ENCODE data around the gene STK32A.
"Not testable (repeated sequence)": the region's sequence is repeated elsewhere in the genome, so short reads cannot be mapped to it uniquely, and the experiment has no call there.

Gene STK32A

GRCh38 chr5:147234825-147235635 is at the start of gene STK32A:
STK32A (plus strand) TSS chr5:147235026; CDS start chr5:147239635, 4,609 bp downstream.
- no peak for DNase-seq

GRCh38 chr5:147187099-147187540 is 47.7 kb upstream of the STK32A start:
- no peak for DNase-seq

- DNase-seq, result peak; percentile 56
Measured at GRCh38 chr5:147188200-147189108, 46.4 kb upstream of the STK32A start.

- no peak for DNase-seq
Measured at GRCh38 chr5:147189109-147189424, 45.8 kb upstream of the STK32A start.

GRCh38 chr5:147190331-147190730 is 44.5 kb upstream of the STK32A start:
- no peak for DNase-seq

GRCh38 chr5:147193123-147193522 is 41.7 kb upstream of the STK32A start:
- DNase-seq, result no peak

- DNase-seq, result no peak
Measured at GRCh38 chr5:147200004-147200403, 34.8 kb upstream of the STK32A start.

GRCh38 chr5:147203213-147203612 is 31.6 kb upstream of the STK32A start:
- DNase-seq, result no peak

GRCh38 chr5:147204576-147204975 is 30.2 kb upstream of the STK32A start:
- DNase-seq, result no peak

GRCh38 chr5:147208134-147208533 is 26.7 kb upstream of the STK32A start:
- no peak for DNase-seq

- no peak for DNase-seq
Measured at GRCh38 chr5:147216552-147217154, 18.2 kb upstream of the STK32A start.

- DNase-seq, result no peak
Measured at GRCh38 chr5:147223343-147223742, 11.5 kb upstream of the STK32A start.

- peak; percentile 30 for DNase-seq
Measured at GRCh38 chr5:147223948-147224791, 10.7 kb upstream of the STK32A start.

- DNase-seq, result no peak
Measured at GRCh38 chr5:147225938-147226337, 8.9 kb upstream of the STK32A start.

- no peak for DNase-seq
Measured at GRCh38 chr5:147226512-147226911, 8.3 kb upstream of the STK32A start.

GRCh38 chr5:147234239-147234824 is 494 bp upstream of the STK32A start:
- DNase-seq, result no peak

GRCh38 chr5:147240266-147240985 is 5.6 kb downstream of the STK32A start:
- no peak for DNase-seq

GRCh38 chr5:147243238-147243637 is 8.4 kb downstream of the STK32A start:
- DNase-seq, result not testable (repeated sequence)

GRCh38 chr5:147245381-147246165 is 10.7 kb downstream of the STK32A start:
- DNase-seq, result no peak

GRCh38 chr5:147248561-147248960 is 13.7 kb downstream of the STK32A start:
- no peak for DNase-seq

GRCh38 chr5:147259837-147260236 is 25.0 kb downstream of the STK32A start:
- DNase-seq, result no peak
